RWPE2 (cell line): ENCODE data around the gene SLC16A4.
"Not testable (repeated sequence)": the region's sequence is repeated elsewhere in the genome, so short reads cannot be mapped to it uniquely, and the experiment has no call there.

Experiments
- ATAC-seq: fragments of 200-7000 bp; cut with Tn5 transposase; 3 replicates; pipeline ENCODE4 v1.9.1; 2021; ENCODE audit warnings: low read depth
- DNase-seq: peaks from one replicate; pipeline ENCODE4 v3.0.0-alpha.2; 2020; ENCODE audit warnings: low spot score
- H3K27ac ChIP-seq: fragments of 450-650 bp; 2 replicates; pipeline ENCODE4 v1.5.1; 2017; ENCODE audit warnings: mild to moderate bottlenecking; ENCODE audit not compliant: poor library complexity, severe bottlenecking
- H3K27me3 ChIP-seq: fragments of 250-450 bp; sonication (Bioruptor Pico); 2 replicates; pipeline ENCODE4 v1.5.1; 2021; ENCODE audit warnings: mild to moderate bottlenecking, moderate library complexity; ENCODE audit not compliant: insufficient read depth, poor library complexity, severe bottlenecking
- H3K36me3 ChIP-seq: fragments of 250-450 bp; sonication (Bioruptor Pico); 2 replicates; pipeline ENCODE4 v1.5.1; 2020; ENCODE audit warnings: low read depth, mild to moderate bottlenecking, moderate library complexity
- H3K4me1 ChIP-seq: fragments of 250-450 bp; sonication (Bioruptor Pico); 2 replicates; pipeline ENCODE4 v1.5.1; 2021; ENCODE audit warnings: mild to moderate bottlenecking, moderate library complexity; ENCODE audit not compliant: insufficient read depth, poor library complexity, severe bottlenecking
- H3K4me3 ChIP-seq: fragments of 250-450 bp; sonication (Bioruptor Pico); 2 replicates; pipeline ENCODE4 v1.5.1; 2021; ENCODE audit warnings: mild to moderate bottlenecking, moderate library complexity; ENCODE audit not compliant: severe bottlenecking
- H3K9me3 ChIP-seq: fragments of 250-450 bp; sonication (Bioruptor Pico); 2 replicates; pipeline ENCODE4 v1.5.1; 2021; ENCODE audit warnings: mild to moderate bottlenecking, moderate library complexity; ENCODE audit not compliant: severe bottlenecking
- TF ChIP-seq, protein P1 (sequence below): fragments of 450-650 bp; IDR thresholded peaks from one replicate; pipeline ENCODE4 v1.5.1; 2017; ENCODE audit warnings: mild to moderate bottlenecking, moderate library complexity; ENCODE audit not compliant: poor library complexity, severe bottlenecking

The SLC16A4 gene

DNA sequence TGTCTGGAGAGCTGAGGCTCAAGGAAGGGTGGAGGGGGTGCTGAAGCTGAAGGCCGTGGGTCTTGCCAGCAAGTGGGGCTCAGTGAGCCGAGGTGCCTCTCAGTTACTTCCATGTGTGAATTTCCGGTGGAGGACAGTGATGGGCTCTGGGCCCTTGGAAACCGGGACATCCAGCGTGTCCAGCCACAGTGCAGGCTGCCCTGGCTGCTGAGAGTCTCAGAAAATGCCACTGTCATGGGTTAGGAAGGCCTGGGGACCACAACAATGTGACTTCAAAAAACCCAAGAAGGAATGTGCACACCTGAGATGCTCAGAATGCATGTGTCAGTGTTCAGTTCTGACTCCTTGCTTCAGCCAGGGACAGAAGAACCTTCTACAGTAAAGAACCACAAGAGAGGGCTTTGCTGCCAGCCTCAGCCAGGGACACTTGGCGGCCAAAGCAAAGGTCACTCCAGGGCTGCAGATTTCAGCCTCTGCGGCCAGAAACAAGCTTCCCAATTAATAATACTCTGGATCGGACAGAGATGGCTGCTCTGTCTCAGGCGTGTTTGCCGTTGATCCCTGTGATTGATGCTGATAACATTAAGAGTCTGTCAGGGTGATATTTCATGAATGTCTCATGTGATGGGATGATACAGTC is 29.3 kb upstream of the SLC16A4 start:
- H3K9me3 ChIP-seq: no peaks in the 10 kb centered on the region
- no peak for DNase-seq
- no peak overlapping the region for H3K27ac ChIP-seq
- TF ChIP-seq, protein P1, sequence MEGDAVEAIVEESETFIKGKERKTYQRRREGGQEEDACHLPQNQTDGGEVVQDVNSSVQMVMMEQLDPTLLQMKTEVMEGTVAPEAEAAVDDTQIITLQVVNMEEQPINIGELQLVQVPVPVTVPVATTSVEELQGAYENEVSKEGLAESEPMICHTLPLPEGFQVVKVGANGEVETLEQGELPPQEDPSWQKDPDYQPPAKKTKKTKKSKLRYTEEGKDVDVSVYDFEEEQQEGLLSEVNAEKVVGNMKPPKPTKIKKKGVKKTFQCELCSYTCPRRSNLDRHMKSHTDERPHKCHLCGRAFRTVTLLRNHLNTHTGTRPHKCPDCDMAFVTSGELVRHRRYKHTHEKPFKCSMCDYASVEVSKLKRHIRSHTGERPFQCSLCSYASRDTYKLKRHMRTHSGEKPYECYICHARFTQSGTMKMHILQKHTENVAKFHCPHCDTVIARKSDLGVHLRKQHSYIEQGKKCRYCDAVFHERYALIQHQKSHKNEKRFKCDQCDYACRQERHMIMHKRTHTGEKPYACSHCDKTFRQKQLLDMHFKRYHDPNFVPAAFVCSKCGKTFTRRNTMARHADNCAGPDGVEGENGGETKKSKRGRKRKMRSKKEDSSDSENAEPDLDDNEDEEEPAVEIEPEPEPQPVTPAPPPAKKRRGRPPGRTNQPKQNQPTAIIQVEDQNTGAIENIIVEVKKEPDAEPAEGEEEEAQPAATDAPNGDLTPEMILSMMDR: no peak
- H3K27me3 ChIP-seq: no peaks in the 10 kb centered on the region
- no peak for ATAC-seq
- no peak overlapping the region for H3K4me3 ChIP-seq
- H3K36me3 ChIP-seq: no peaks in the 10 kb centered on the region
- no peaks in the 10 kb centered on the region for H3K4me1 ChIP-seq

DNA sequence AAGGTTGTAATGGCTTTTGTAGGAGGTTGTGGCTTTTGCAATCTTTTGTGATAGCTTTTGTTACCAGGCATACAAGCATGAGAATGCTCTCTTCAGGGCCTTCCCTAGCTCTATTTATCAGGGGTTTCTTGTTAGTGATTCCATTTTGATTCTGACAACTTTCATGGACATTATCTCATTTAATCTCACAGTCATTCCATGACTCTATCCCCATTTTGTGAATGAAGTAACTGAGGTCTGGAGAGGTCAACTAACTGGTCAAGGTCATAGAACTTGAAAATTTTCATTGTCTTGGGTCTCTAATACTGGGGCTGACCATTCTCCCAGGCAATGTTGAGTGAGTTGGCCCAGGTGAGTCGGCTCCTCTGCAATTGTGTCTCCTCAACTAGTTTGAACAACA is 27.9 kb upstream of the SLC16A4 start:
- Histone ChIP-seq H3K27me3 (no peaks in the 10 kb centered on the region), H3K4me1 (no peaks in the 10 kb centered on the region), H3K36me3 (no peaks in the 10 kb centered on the region), H3K9me3 (no peaks in the 10 kb centered on the region), H3K27ac (no peak overlapping the region), H3K4me3 (no peak overlapping the region)
- TF ChIP-seq, protein P1: no peak
- DNase-seq: no peak
- no peak for ATAC-seq

DNA sequence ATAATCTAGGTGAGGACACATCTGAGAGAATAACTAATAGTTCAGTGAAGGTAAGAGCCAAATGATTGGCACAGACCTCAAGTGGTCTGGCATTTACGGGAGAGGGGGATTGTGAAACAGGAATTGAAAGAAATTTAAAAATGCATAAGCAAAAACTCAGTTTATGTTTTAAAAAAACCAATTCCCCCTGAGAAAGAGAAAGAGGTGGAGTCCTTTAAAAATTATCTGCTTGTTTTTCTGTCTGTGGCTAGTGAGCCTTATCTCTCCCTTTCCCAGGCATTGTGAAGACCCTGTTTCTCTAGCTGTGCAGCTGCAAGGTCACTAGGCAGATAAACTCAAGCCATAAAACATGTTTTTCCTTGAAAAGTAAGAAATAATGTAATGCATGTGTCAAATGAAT is 22.2 kb upstream of the SLC16A4 start:
- not testable (repeated sequence) for H3K4me1 ChIP-seq, ATAC-seq, H3K9me3 ChIP-seq, DNase-seq, H3K27ac ChIP-seq, H3K36me3 ChIP-seq, H3K4me3 ChIP-seq, H3K27me3 ChIP-seq

DNA sequence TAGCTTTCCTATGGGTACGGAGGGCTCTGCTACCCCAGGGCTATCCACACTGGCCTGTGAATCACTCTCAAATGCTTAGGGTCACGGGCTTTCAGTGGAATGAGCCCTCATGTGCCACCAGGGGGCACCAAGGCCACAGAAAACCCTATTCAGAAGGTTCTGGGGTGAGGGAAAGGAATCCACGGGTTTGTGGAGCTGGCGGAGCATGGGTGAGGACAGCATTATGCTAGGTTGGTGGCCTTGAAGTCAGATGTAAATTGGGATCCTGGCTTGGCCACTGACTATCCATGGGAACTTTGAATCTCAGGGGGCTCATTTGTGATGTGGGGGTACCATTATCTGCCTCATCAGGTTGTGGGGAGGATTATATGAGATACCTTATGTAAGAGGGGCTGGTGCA is 21.8 kb upstream of the SLC16A4 start:
- Histone ChIP-seq H3K36me3 (no peaks in the 10 kb centered on the region), H3K4me3 (no peak overlapping the region), H3K9me3 (no peaks in the 10 kb centered on the region), H3K27me3 (no peaks in the 10 kb centered on the region), H3K4me1 (no peaks in the 10 kb centered on the region), H3K27ac (no peak overlapping the region)
- peak; percentile 90 for ATAC-seq
- TF ChIP-seq, protein P1: peak; percentile 78
- DNase-seq: no peak

DNA sequence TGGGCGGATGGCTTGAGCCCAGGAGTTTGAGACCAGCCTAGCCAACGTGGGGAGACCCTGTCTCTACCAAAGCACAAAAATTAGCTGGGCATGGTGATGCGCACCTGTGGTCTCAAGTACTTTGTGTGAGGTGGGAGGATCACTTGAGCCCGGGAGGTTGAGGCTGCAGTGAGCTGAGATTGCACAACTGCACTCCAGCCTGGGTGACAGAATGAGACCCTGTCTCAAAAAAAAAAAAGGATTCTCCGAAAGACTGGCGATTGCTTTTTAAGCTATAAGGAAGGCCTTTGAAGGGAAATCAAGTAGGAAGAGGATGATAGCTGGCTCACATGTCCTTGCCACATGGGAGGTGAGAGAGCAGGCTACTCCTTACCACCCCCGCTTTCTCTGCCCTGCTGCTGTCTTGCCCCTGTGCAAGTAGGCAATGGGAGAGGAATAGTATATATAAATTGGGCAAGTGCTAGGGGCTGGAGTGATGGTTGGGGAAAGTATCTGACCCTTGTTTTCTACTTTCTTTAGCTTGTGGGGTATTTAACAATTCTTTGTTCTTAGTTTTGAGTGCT is 20.4 kb upstream of the SLC16A4 start:
- H3K36me3 ChIP-seq: peaks cover 3% of the 10 kb centered on the region
- H3K4me1 ChIP-seq: peaks cover 2% of the 10 kb centered on the region
- TF ChIP-seq, protein P1: no peak
- H3K27ac ChIP-seq: no peak overlapping the region
- DNase-seq (no peak), ATAC-seq (no peak)
- H3K4me3 ChIP-seq: no peak overlapping the region
- no peaks in the 10 kb centered on the region for H3K9me3 ChIP-seq
- no peaks in the 10 kb centered on the region for H3K27me3 ChIP-seq
